HEK293 (cell line): ENCODE measurements around the gene FLT3LG.
"Not testable (repeated sequence)": the region's sequence is repeated elsewhere in the genome, so short reads cannot be mapped to it uniquely, and the experiment has no call there.

Experiments used
- CTCF ChIA-PET: fragments of 350-600 bp; formaldehyde crosslinking; extraction: SDS; loops from one replicate; lab custom pipeline; 2021; ENCODE audit warnings: antibody characterized with exemption; lab: Yijun Ruan, JAX
- POLR2A ChIA-PET: fragments of 300-600 bp; formaldehyde crosslinking; extraction: SDS; loops from one replicate; lab custom pipeline; 2020; ENCODE audit warnings: antibody characterized with exemption, inconsistent platforms; lab: Yijun Ruan, JAX
- H3K27ac ChIP-seq: fragments of 200-500 bp; sonication (Bioruptor generic); 2 replicates; pipeline ENCODE4 v1.5.1; 2014; ENCODE audit warnings: low read depth, low read length, control low read depth, inconsistent platforms; ENCODE audit errors: extremely low read depth
- H3K36me3 ChIP-seq, 2 experiments: fragments of 200-500 bp in 1 of 2; sonication (Bioruptor generic) in 1 of 2; 1 replicate in 1 of 2; 2 replicates in 1 of 2; pipeline ENCODE4 v1.5.1; 2014 to 2017; ENCODE audit warnings: inconsistent platforms in 2 of 2, low read length in 2 of 2; ENCODE audit not compliant: control insufficient read depth in 2 of 2, insufficient read depth in 1 of 2
- H3K4me1 ChIP-seq: fragments of 200-500 bp; sonication (Bioruptor generic); 2 replicates; pipeline ENCODE4 v1.5.1; 2014; ENCODE audit warnings: mild to moderate bottlenecking, low read length, inconsistent platforms; ENCODE audit not compliant: control insufficient read depth, insufficient read depth
- H3K4me3 ChIP-seq: 2 replicates; pipeline ENCODE4 v1.5.1; 2011; ENCODE audit warnings: low read depth, mild to moderate bottlenecking, control low read depth, low read length, moderate library complexity
- H3K9me3 ChIP-seq: fragments of 200-500 bp; sonication (Bioruptor generic); 2 replicates; pipeline ENCODE4 v1.5.1; 2014; ENCODE audit warnings: low read depth, low read length, inconsistent platforms; ENCODE audit not compliant: control insufficient read depth, insufficient read depth
- ZBTB20 ChIP-seq: fragments of 450-650 bp; formaldehyde crosslinking; IDR thresholded peaks from 2 replicates; pipeline ENCODE4 v1.5.1; 2016; ENCODE audit warnings: missing biosample characterization, missing genetic modification characterization
- ZNF121 ChIP-seq: fragments of 450-650 bp; formaldehyde crosslinking; IDR thresholded peaks from 2 replicates; pipeline ENCODE4 v1.5.1; 2016; ENCODE audit warnings: missing biosample characterization, missing genetic modification characterization
- ZNF148 ChIP-seq: fragments of 450-650 bp; formaldehyde crosslinking; IDR thresholded peaks from 2 replicates; pipeline ENCODE4 v1.5.0; 2017; ENCODE audit warnings: missing biosample characterization, missing genetic modification characterization, borderline replicate concordance
- ZNF157 ChIP-seq: fragments of 450-650 bp; formaldehyde crosslinking; IDR thresholded peaks from 2 replicates; pipeline ENCODE4 v1.5.1; 2016; ENCODE audit warnings: missing biosample characterization, missing genetic modification characterization
- ZNF175 ChIP-seq: fragments of 450-650 bp; formaldehyde crosslinking; IDR thresholded peaks from 2 replicates; pipeline ENCODE4 v1.5.1; 2016; ENCODE audit warnings: missing biosample characterization, missing genetic modification characterization
- ZNF239 ChIP-seq: fragments of 450-650 bp; formaldehyde crosslinking; IDR thresholded peaks from 2 replicates; pipeline ENCODE4 v1.5.1; 2016; ENCODE audit warnings: missing biosample characterization, missing genetic modification characterization
- ZNF280C ChIP-seq: fragments of 450-650 bp; formaldehyde crosslinking; IDR thresholded peaks from 2 replicates; pipeline ENCODE4 v1.5.1; 2016; ENCODE audit warnings: missing biosample characterization, missing genetic modification characterization
- ZNF366 ChIP-seq: fragments of 450-650 bp; formaldehyde crosslinking; conservative IDR thresholded peaks from 2 replicates; pipeline ENCODE4 v1.5.1; 2016; ENCODE audit warnings: missing biosample characterization, missing genetic modification characterization
- TF ChIP-seq, protein P1 (sequence below): fragments of 450-650 bp; formaldehyde crosslinking; optimal IDR thresholded peaks from 2 replicates; pipeline ENCODE3; 2016; ENCODE audit warnings: missing biosample characterization, mild to moderate bottlenecking, missing genetic modification characterization
- TF ChIP-seq, protein P2 (sequence below): fragments of 450-650 bp; formaldehyde crosslinking; IDR thresholded peaks from 2 replicates; pipeline ENCODE4 v1.5.1; 2016; ENCODE audit warnings: missing biosample characterization, missing genetic modification characterization

FLT3LG gene

GRCh38 chr19:49472936-49473335, 1.1 kb upstream of the FLT3LG start:
- POLR2A ChIA-PET: interaction anchor here (0.6 to 2.6 kb wide), 5 partner anchors 16 to 158 kb away, joined by 3 to 17 read pairs (median 3); partner anchors contain the start of genes ALDH16A1 and PIH1D1
- 0 out of 2 replicates have a peak overlapping the region, but pooled peaks have one; percentile 5 for H3K27ac ChIP-seq

GRCh38 chr19:49473501-49473867, 531 bp upstream of the FLT3LG start:
- not testable (repeated sequence) for H3K4me3 ChIP-seq, H3K4me1 ChIP-seq, H3K9me3 ChIP-seq, H3K36me3 ChIP-seq
- H3K27ac ChIP-seq: 0 out of 2 replicates have a peak overlapping the region, but pooled peaks have one; percentile 5
- peak; percentile 98 for TF ChIP-seq ZNF121 (tag by site-specific recombination)
- POLR2A ChIA-PET: interaction anchor here (1.0 to 2.6 kb wide), 5 partner anchors 15 to 22 kb away, joined by 3 to 17 read pairs (median 4); partner anchors contain the start of genes ALDH16A1, PIH1D1 and RPS11
- CTCF ChIA-PET: interaction anchor here (0.6 to 2.4 kb wide), 43 partner anchors 9 to 1787 kb away, joined by 3 to 17 read pairs (median 4); partner anchors contain the start of genes FCGRT and PIH1D1

More at GRCh38 chr19:49472936-49473335, 1.1 kb upstream of the FLT3LG start:
- TF ChIP-seq ZBTB20 (peak; percentile 41; the same call in 1 of the 2 replicates), ZNF280C (tag by site-specific recombination) (no peak)
- peaks cover 5 to 6% of the 10 kb centered on the region in 2 experiments; a peak in 2 of 3 replicates for H3K36me3 ChIP-seq
- CTCF ChIA-PET: interaction anchor here (0.8 to 2.4 kb wide), 21 partner anchors 8 to 216 kb away, joined by 3 to 17 read pairs (median 3); partner anchors contain the start of gene PIH1D1
- 0 out of 2 replicates have a peak, but pooled peaks cover 5% of the 10 kb centered on the region for H3K4me1 ChIP-seq
- H3K9me3 ChIP-seq: no peaks in the 10 kb centered on the region
- no peak overlapping the region for H3K4me3 ChIP-seq

DNA sequence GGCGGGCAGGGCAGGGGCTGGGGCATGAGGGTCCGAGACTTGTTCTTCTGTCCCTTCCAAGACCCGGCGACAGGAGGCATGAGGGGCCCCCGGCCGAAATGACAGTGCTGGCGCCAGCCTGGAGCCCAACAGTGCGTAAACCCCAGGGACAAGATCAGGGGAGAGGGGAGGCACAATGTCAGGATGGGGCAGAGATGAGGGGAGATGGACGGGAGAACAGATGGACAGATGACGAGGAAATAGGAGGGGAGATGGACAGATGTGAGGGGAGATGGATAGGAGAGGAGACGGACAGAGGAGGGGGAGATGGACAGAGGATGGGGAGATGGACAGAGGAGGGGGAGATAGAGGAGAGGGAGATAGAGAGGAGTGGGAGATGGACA, 518 bp downstream of the FLT3LG start:
- ChIA-PET POLR2A (interaction anchor here (1.0 kb wide), 1 partner anchor 21 kb away, joined by 5 read pairs; the partner anchor contains the start of gene RPS11), CTCF (interaction anchor here (1.1 to 2.9 kb wide), 9 partner anchors 10 to 235 kb away, joined by 3 to 17 read pairs (median 4); partner anchors contain the start of gene ALDH16A1)
- H3K36me3 ChIP-seq: peaks cover 3 to 5% of the 10 kb centered on the region in 2 experiments; a peak in 2 of 3 replicates
- no peaks in the 10 kb centered on the region for H3K4me1 ChIP-seq
- TF ChIP-seq ZNF366 (tag by site-specific recombination): peak; percentile 88
- TF ChIP-seq ZNF175 (tag by site-specific recombination): no peak
- TF ChIP-seq ZNF239 (tag by site-specific recombination): peak; percentile 67; the same call in 1 of the 2 replicates
- TF ChIP-seq, protein P1, sequence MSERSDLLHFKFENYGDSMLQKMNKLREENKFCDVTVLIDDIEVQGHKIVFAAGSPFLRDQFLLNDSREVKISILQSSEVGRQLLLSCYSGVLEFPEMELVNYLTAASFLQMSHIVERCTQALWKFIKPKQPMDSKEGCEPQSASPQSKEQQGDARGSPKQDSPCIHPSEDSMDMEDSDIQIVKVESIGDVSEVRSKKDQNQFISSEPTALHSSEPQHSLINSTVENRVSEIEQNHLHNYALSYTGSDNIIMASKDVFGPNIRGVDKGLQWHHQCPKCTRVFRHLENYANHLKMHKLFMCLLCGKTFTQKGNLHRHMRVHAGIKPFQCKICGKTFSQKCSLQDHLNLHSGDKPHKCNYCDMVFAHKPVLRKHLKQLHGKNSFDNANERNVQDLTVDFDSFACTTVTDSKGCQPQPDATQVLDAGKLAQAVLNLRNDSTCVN (tag by site-specific recombination): no peak
- TF ChIP-seq ZNF148 (tag by site-specific recombination): peak; percentile 49; the same call in 1 of the 2 replicates
- peak; percentile 38; the same call in 1 of the 2 replicates for TF ChIP-seq ZNF157
- TF ChIP-seq, protein P2, sequence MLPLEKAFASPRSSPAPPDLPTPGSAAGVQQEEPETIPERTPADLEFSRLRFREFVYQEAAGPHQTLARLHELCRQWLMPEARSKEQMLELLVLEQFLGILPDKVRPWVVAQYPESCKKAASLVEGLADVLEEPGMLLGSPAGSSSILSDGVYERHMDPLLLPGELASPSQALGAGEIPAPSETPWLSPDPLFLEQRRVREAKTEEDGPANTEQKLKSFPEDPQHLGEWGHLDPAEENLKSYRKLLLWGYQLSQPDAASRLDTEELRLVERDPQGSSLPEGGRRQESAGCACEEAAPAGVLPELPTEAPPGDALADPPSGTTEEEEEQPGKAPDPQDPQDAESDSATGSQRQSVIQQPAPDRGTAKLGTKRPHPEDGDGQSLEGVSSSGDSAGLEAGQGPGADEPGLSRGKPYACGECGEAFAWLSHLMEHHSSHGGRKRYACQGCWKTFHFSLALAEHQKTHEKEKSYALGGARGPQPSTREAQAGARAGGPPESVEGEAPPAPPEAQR (tag by site-specific recombination): 0 out of 2 replicates have a peak, but pooled peaks have one; percentile 50
- peak overlapping the region; percentile 59 for H3K4me3 ChIP-seq
- H3K9me3 ChIP-seq: no peaks in the 10 kb centered on the region
- H3K27ac ChIP-seq: no peak overlapping the region; the same call in 1 of the 2 replicates
